ENCODE results near the gene CLVS2.

Gene CLVS2

DNA sequence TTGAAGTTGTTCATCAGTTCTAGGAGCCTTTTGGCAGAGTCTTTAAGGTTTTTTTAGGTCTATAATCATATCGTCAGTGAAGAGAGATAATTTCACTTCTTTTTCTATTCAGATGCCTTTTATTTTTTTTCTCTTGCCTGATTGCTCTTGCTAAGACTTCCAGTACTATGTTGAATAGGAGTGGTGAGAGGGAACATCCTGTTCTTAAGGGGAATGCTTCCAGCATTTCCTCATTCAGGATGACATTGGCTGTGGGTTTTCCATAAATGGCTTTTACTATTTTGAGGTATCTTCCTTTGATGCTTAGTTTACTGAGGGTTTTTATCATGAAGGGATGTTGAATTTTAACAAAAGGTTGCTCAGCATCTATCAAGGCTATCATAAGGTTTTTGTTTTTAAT lies 109.5 kb downstream of the CLVS2 start:
- DNase-seq (ENCODE audit: low read depth) = peak; percentile 80
- H3K4me3 ChIP-seq (ENCODE audit: low read depth, low read length) = no peak overlapping the region

DNA sequence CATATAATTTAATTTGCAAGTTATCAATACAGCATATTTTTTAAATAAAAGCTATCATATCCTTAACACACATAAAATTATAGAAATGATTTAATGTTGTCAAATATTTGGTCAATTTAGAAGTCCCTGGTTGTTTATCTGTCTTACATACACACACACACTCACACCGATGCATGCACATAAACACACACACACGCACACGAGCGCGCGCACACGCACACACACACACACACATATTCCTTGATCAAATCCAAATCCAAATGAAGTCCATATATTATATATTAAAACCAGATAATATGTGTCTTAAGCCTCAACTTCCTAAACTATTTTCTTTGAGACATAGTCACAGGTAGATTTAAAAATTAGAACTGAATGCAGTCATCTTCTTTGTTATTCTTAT lies 120.3 kb downstream of the CLVS2 start:
- DNase-seq (ENCODE audit: low read depth) = no peak
- no peak overlapping the region for H3K4me3 ChIP-seq (ENCODE audit: low read depth, low read length)

DNA sequence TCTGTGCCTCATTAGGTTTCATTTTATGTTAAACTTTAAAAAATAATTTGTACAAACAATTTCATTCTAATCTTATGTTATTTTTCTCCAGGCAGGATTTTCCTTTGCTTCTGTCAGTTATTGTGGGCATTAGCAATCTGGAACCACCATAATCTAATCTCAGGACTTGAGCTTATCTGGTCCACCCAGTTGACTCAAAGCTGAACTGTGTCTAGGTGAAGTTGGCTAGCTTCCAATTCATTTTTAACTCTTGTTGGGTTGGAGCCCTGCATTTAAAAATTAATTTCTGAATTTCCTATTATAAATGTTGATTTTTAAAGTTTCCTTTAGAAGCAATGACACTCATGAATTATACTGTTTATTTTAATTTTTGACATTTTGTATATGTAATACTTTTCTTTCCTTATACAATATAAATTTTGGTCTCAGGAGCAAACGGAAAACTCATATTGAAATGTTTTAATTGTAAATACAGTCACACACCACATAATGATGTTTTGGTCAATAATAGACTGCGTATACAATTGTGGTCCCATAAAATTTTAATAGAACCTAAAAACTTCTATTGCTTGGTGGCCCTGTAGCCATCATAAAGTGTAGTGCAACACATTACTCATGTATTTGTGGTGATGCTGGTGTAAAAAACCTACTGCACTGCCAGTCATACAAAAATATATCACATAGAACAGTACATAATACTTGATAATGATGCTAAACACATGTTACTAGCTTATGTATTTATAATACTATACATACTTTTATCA lies 121.3 kb downstream of the CLVS2 start:
- no peak overlapping the region for H3K4me3 ChIP-seq (ENCODE audit: low read depth, low read length)
- no peak for DNase-seq (ENCODE audit: low read depth)

- no peak overlapping the region for H3K4me3 ChIP-seq (ENCODE audit: low read depth, low read length)
- DNase-seq (ENCODE audit: low read depth) = no peak
These were observed 122.8 kb downstream of the CLVS2 start for GRCh38 chr6:123118811-123119210.

Data from skeletal muscle cell (primary cell).